ENCODE data around the gene FAM229B.
"Not testable (repeated sequence)": the region's sequence is repeated elsewhere in the genome, so short reads cannot be mapped to it uniquely, and the experiment has no call there.

FAM229B gene, protein sequence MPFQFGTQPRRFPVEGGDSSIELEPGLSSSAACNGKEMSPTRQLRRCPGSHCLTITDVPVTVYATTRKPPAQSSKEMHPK

GRCh38 chr6:112087136-112087911 is at the start of gene FAM229B, which contains the start of gene TUBE1:
FAM229B (plus strand) TSS chr6:112087591; CDS start chr6:112099284, 11,693 bp downstream.
TUBE1 (minus strand) TSS chr6:112087482; CDS start chr6:112087434, 48 bp downstream.
- DNase-seq (ENCODE audit: low spot score), result peak; percentile 99

GRCh38 chr6:112037783-112038216 is 49.6 kb upstream of the FAM229B start:
- DNase-seq (ENCODE audit: low spot score), result peak; percentile 75

- DNase-seq (ENCODE audit: low spot score), result no peak
Measured at GRCh38 chr6:112038268-112038667, 49.1 kb upstream of the FAM229B start.

DNA sequence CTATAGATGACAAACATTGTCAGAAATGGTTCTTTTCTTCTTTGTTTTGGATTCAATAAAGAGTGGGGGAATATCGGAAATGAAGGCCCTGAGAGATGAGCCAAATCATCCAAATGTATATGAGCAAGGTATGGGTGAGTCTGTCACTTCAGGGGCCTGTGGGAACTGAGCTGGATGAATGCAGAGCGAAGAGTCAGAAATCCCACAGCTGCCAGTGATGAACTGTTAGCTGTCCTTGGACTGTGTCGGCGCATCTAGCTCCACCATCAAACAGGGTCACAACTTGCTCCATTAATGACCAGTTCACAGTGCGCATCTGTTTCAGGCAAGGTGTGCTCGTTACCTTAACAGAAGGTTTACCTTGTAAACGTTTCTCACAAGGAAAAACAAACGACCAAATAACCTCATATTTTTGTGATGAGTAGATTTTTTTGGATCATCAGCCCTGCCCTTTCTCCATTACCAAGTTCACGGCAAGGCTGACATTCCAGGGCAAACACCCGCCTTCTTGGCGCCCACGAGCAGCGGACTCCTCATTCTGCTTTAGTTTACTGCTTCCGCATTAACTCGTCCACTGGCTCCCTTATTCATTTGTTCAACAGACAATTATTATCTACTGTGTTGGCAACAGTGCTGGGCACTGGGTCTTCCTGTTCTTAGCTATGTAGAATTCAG is 48.5 kb upstream of the FAM229B start:
- DNase-seq (ENCODE audit: low spot score), result no peak

DNA sequence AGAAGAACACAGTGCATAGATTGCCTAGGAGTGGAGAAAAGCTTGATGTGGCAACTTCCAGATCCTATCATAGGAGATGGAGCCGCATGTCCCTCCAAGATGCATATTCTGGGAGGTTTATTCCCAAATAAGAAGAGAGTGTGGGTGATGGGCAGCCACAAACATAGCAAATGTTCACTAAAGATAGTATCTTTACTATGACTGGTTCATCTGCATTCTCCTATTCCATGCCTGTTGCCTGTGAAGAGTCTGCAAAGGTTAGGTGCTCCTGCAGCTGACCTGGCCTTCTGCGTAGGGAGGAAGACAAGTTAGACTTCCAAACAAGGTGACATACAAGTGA is 48.0 kb upstream of the FAM229B start:
- DNase-seq (ENCODE audit: low spot score), result no peak

DNA sequence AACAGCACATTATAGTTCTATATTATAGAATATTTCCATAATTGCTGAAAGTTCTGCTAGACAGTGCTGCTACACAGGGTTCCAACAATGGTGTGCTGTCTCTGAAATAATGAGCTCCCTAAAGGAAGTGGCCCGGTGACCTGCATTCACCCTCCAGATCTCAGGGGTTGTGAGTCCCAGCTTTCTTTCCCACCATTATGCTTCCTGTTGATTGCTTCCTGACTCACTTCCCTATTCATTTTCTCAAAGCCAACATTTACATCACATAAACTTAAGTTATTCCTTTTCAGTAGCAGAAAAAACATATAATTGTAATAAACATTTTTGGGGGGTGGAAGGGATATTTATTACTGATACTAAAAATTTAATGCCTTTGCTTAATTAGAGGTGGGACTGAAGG is 46.4 kb upstream of the FAM229B start:
- DNase-seq (ENCODE audit: low spot score), result no peak

DNA sequence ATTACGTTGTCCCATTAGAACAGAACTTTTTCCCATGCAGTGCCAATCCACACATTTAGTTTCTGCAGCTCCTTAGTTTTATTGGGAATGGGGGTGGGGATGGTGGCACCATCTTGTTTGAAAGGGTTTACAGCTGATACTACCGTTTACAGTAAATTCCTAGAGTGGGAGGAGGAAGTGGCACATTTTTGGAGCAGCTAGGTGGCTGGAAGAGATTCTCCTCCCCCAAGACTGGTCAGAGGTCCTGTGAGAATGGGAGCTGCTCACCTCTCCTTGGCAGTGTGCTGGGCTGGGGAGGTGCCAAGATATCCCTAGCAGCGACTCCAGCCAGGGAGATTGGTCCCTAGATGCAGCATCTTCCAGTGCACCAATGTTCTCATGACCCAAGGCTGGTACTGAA is 45.9 kb upstream of the FAM229B start:
- no peak for DNase-seq (ENCODE audit: low spot score)

GRCh38 chr6:112043032-112044007 is 44.1 kb upstream of the FAM229B start:
- DNase-seq (ENCODE audit: low spot score), result peak; percentile 90

DNA sequence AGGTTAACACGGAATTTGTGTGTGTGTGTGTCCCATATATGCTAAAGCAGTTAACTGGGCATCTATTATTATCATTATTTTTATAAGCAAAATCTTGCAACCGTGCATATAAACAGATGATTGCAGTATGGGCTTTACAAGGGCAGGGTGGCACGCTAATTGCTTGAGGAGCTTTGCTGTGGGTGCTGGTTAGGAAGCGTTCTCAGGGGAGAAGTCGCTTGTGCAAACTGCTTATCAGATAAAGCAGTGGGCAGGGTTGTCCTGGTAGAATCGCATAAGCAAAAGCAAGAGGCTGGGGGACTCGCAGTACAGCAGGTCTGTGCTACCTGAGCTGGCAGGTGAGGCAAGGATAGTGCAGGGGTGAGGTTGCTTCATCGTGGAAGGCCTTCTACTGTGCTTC is 43.2 kb upstream of the FAM229B start:
- no peak for DNase-seq (ENCODE audit: low spot score)

DNA sequence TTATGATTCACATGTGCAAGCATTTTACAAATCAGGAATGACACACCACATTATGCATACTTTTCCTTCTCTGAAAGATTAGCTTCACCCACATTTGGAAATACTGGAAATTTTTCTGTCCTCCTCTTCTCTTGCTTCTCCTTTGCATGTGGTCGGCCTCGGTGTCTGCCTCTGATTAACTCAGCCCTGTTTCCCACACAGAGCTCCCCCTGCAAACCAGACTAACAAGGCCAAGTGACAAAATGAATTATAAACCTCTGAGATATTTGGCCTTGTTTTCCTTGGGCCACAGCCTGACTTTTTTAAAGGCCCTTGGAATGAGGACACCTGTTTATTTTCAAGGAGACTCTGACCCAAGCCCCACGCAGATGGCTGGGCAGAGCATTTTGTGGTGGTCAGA is 42.5 kb upstream of the FAM229B start:
- DNase-seq (ENCODE audit: low spot score), result no peak

GRCh38 chr6:112047523-112047922 is 39.9 kb upstream of the FAM229B start:
- not testable (repeated sequence) for DNase-seq (ENCODE audit: low spot score)

DNA sequence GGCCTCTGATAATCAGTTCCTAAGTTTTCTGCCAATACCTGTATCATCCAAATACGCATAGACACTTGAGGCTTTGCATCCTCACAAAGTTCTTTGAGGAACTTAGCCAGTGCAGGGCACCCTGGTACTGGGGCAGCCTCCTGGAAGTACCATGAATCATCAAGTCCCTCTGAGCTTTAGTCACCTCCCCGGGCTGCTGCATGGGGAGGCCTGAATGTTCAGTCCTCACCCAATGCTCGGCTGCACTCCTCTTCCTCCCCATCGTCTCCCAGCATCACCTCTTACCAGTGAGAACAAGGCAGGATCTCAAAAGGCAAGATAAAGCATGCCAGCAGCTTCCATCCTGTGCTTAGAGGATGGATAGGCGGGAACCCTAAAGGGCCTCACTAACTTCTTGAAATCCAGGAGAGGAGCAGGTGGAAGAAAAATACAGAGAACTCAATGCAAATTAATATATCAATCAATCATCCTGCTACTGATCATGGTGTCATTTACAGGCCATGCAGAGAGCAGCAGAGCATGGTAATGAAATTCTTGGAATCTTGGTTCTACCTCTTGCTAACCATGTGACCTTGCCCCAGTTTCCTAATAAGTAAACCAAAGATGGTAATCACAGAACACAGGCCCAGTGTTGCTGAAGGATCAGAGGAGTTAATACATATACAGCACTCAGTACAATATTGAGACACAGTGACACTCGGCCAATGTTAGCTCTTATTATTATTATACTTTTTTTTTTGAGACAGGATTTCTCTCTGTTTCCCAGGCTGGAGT is 38.2 kb upstream of the FAM229B start:
- DNase-seq (ENCODE audit: low spot score), result no peak

DNA sequence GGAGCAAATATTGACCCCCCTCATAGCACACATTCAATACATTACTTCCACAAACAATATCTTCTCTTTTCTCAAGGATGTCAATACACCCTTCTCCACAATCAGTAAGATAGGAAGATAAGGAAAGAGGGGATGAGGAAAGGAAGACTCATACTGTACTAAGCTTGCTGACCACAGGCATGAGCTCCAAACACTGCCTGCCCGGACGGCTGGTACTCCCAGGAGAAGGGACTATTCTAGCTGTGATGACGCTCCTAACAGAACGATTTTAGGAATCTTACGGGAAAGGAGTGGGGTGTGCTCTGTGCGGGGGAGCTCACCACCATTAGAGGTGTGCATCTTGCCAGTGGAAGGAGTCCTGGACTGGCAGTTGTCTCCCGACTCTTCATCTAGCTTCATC is 37.4 kb upstream of the FAM229B start:
- no peak for DNase-seq (ENCODE audit: low spot score)

DNA sequence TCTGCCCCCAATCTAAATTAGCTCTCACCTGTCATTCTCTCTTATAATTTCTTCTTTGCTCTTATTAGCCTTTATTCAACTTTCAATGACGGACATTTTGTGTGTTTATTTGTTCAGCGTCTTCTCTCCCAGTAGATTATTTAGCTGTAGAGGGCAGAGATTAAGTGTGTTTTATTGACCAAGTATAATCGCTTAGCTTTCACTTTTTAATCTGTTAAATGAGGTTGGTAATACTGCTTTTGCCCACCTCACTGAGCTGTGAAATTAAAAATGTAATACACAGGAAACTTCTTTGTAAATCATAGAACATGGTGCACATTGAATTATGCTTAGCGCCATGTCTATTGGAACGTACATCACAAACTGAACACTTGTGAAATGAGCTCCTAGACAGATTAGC is 37.0 kb upstream of the FAM229B start:
- DNase-seq (ENCODE audit: low spot score), result no peak

GRCh38 chr6:112051251-112051740 is 36.1 kb upstream of the FAM229B start:
- DNase-seq (ENCODE audit: low spot score), result not testable (repeated sequence)

- DNase-seq (ENCODE audit: low spot score), result no peak
Measured at GRCh38 chr6:112054001-112054400, 33.4 kb upstream of the FAM229B start, which contains the start of gene CCN6. CCN6 (plus strand) TSS chr6:112054104; CDS start chr6:112054358, 254 bp downstream.

DNA sequence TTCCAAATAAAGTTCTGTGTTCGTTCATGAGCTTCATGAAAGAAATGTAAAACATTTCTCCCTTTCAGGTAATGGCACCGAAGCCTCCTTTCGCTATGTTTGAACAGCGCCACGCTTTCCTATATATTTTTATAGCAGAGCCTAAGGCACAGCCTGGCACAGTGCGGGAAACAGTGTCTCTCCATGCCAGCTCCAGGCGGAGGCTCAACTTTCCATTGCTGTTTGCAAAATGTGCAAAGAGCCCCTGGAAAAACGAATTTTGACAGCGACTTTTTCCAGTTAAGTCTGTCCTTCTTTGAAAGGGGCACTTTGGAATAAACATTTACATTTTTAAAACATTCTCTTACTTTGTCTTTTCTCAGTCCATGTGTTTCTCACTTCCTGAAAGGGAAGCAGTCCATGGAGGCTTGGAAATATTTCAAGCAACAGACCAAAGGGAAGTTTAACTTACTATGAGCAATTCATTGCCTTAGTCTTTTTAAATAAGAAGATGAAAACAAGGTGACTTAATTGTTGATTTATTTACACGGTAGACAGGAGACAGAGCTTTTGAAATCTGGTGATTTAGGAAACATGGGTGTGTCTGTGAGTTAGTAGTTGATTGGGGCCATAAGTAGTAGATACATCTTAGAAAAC is 32.7 kb upstream of the FAM229B start:
- no peak for DNase-seq (ENCODE audit: low spot score)

DNA sequence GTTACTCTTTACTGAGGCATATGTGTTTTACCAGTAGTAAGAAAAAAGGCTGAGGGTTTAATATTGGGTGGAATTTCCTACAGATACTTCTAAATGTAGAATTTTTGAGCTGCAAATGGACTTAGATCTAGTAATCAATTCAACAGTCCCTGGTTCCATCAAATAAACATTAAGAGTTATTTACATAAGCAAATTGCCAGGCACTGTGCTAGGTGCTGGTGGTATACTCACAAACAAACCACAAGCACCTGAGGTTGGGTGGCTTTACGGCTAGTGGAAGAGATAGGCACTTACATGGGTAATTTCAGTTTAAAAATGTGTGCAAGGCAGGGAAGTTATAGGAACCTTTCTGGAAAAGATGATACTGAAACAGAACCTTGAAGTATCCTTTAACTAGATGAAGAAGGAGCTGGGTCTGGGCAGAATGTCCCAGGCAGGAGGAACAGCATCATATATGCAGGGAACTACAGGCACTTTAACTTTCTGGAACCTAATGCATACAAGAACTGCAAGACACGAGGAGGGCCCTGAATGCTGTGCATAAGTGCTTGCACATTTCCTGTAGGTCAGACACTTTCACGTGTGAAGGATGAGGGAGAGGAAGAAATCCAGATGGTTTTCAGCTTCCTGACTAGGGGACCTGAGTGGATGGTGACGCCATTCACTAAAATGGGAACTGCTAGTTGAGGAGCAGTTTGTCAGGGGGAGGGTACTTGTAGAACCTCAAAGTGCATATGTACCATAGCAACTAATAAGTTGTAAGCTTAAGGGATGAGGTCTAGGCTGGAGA is 29.0 kb upstream of the FAM229B start:
- no peak for DNase-seq (ENCODE audit: low spot score)

- no peak for DNase-seq (ENCODE audit: low spot score)
Measured at GRCh38 chr6:112061605-112062004, 25.8 kb upstream of the FAM229B start.

DNA sequence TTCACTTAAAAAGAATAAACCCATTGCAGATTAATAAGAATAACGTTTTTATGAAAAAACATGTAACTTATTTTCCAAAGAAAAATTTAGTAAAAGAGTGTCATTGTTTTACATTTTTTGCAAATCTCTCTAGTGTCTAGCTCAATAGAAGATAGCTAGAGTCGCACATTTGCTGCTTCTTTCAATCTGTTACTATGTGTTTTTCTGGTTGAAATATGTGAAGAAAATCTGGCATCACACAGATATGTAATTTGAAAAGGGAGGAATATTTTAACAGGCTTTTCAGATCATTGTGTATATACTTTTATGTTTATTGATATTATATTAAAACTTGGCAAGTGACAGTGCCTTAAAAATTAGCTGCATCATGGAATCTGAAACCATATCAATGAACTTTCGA is 24.4 kb upstream of the FAM229B start:
- DNase-seq (ENCODE audit: low spot score), result no peak
